Duodenal mucosa (tissue), 2 donors: ENCODE measurements around the gene S1PR5.

Experiments used
- H3K27ac ChIP-seq: one replicate; pipeline ENCODE4 v1.7.0; 2013; ENCODE audit warnings: low read depth, low read length
- H3K27me3 ChIP-seq, 2 donors: one replicate each; pipeline ENCODE4 v1.7.0; 2013; ENCODE audit warnings: low read length in 2 of 2, control low read depth in 1 of 2; ENCODE audit not compliant: insufficient read depth in 2 of 2, control insufficient read depth in 1 of 2
- H3K36me3 ChIP-seq, 2 donors: one replicate each; pipeline ENCODE4 v1.7.0; 2013; ENCODE audit warnings: low read length in 2 of 2, control low read depth in 1 of 2; ENCODE audit not compliant: insufficient read depth in 2 of 2, control insufficient read depth in 1 of 2
- H3K4me1 ChIP-seq, 2 donors: one replicate each; pipeline ENCODE4 v1.7.0; 2013; ENCODE audit warnings: low read length in 2 of 2, control low read depth in 1 of 2; ENCODE audit not compliant: insufficient read depth in 2 of 2, control insufficient read depth in 1 of 2
- H3K4me3 ChIP-seq, 2 donors: one replicate each; pipeline ENCODE4 v1.7.0; 2013; ENCODE audit warnings: low read length in 2 of 2, low read depth in 1 of 2
- H3K9ac ChIP-seq, 2 donors: one replicate each; pipeline ENCODE4 v1.7.0; 2013; ENCODE audit warnings: low read length in 2 of 2, low read depth in 1 of 2
- H3K9me3 ChIP-seq, 2 donors: one replicate each; pipeline ENCODE4 v1.7.0; 2013; ENCODE audit warnings: low read length in 2 of 2, control low read depth in 1 of 2; ENCODE audit not compliant: control insufficient read depth in 1 of 2

Gene S1PR5, protein sequence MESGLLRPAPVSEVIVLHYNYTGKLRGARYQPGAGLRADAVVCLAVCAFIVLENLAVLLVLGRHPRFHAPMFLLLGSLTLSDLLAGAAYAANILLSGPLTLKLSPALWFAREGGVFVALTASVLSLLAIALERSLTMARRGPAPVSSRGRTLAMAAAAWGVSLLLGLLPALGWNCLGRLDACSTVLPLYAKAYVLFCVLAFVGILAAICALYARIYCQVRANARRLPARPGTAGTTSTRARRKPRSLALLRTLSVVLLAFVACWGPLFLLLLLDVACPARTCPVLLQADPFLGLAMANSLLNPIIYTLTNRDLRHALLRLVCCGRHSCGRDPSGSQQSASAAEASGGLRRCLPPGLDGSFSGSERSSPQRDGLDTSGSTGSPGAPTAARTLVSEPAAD

DNA sequence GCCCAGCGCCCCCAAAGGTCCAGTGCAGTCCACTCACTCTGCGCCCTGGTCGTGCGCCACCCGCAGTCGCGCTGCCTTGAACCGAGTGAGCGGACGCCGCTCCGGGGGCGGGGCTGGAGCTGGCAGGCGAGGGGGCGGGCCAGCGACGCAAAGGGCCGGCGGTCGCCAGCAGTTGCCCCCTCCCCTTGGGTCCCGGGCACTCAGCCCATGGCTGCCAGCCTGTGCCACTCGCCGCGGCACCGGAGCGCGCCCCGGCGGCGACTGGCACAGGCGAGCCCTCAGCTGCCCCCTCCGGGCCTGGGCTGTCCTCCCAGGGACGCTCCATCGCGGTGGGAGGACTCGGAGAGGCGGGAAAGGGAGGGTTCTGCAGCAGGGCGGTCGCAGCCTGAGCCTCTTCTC is at the start of gene S1PR5:
Gene S1PR5, minus strand, starts transcription at position 87 of the 399 bp plus-strand sequence. CDS start 2,436 bp downstream, outside the sequence.
- Histone ChIP-seq H3K36me3 (no peaks in the 10 kb centered on the region), H3K9me3 (no peaks in the 10 kb centered on the region), H3K4me1 (peaks cover 0 to 19% of the 10 kb centered on the region in 2 donors), H3K4me3 (peak within 1 kb of the TSS; percentile 35 to 43), H3K27me3 (peaks cover 72 to 73% of the 10 kb centered on the region in 2 donors), H3K27ac (no peak within 1 kb of the TSS), H3K9ac (no peak within 1 kb of the TSS)

GRCh38 chr19:10566658-10567410 is 49.6 kb upstream of the S1PR5 start:
- no peaks in the 10 kb centered on the region for H3K9me3 ChIP-seq
- H3K4me1 ChIP-seq: peaks cover 29 to 38% of the 10 kb centered on the region in 2 donors
- peak overlapping the region; percentile 3 for H3K27ac ChIP-seq
- H3K27me3 ChIP-seq: no peaks in the 10 kb centered on the region
- peak overlapping the region; percentile 55 to 62 for H3K4me3 ChIP-seq
- peak overlapping the region; percentile 26 to 45 for H3K9ac ChIP-seq
- H3K36me3 ChIP-seq: peaks cover 0 to 2% of the 10 kb centered on the region in 2 donors

GRCh38 chr19:10566408-10566657 is 49.1 kb upstream of the S1PR5 start:
- no peaks in the 10 kb centered on the region for H3K27me3 ChIP-seq
- H3K4me1 ChIP-seq: peaks cover 29 to 38% of the 10 kb centered on the region in 2 donors
- peaks cover 0 to 2% of the 10 kb centered on the region in 2 donors for H3K36me3 ChIP-seq
- H3K4me3 ChIP-seq: peak overlapping the region; percentile 55 to 62
- H3K9ac ChIP-seq: peak overlapping the region; percentile 26 to 45
- H3K9me3 ChIP-seq: no peaks in the 10 kb centered on the region
- peak overlapping the region; percentile 66 for H3K27ac ChIP-seq

DNA sequence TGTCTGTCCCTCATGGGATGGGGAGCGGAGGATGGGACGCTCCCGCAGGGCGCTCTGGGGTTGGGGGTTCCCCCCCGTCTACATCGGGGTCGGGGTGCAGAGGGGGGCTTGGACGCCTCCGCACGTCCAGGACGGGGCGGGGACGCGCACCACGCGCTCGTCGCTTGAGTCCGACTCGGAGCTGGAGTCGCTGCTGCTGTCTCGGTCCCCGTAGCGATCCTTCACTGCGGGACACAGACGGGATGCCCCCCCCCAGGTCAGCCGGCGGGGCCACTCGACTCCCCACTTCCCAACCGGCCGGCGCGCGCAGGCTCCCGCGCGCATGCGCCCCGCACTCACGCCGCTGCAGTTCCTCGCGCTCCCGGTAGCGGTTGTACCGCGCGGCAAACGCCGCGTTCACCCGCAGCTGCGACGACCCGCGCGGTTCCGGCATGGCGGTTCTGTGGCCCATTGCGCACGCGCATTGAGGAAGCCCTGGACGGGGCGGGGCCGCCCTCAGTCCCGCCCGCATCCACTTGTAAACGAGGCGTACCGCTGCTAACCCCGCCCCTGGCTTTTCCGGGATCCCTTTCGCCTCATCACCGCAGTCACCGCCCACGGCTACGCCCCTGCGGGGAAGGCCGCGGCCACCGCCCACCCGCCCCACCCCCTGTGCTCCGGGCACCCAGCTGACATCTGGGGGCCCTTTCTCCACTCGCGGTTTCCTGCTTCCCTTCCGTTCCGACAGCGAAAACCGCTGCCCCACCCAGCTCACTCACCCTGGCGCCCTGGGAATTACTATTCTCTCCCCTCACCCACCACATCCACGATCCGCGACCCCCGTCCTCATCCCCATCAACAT is 48.5 kb upstream of the S1PR5 start, which contains the start of gene KRI1:
Gene KRI1, minus strand, starts transcription at position 444 of the 841 bp plus-strand sequence. Its CDS starts 11 bp downstream, at position 433.
- Histone ChIP-seq H3K4me3 (peak within 1 kb of the TSS; percentile 88 to 94), H3K9ac (peak within 1 kb of the TSS; percentile 75 to 81), H3K27me3 (no peaks in the 10 kb centered on the region), H3K36me3 (peaks cover 0 to 5% of the 10 kb centered on the region in 2 donors), H3K27ac (peak within 1 kb of the TSS; percentile 75), H3K9me3 (no peaks in the 10 kb centered on the region), H3K4me1 (peaks cover 29 to 38% of the 10 kb centered on the region in 2 donors)

- H3K4me3 ChIP-seq: peak overlapping the region; percentile 88 to 94
- H3K4me1 ChIP-seq: peaks cover 29 to 38% of the 10 kb centered on the region in 2 donors
- H3K9me3 ChIP-seq: no peaks in the 10 kb centered on the region
- peaks cover 2 to 12% of the 10 kb centered on the region in 2 donors for H3K36me3 ChIP-seq
- H3K9ac ChIP-seq: peak overlapping the region; percentile 75 to 81
- peak overlapping the region; percentile 75 for H3K27ac ChIP-seq
- no peaks in the 10 kb centered on the region for H3K27me3 ChIP-seq
Measured at GRCh38 chr19:10565028-10565566, 47.9 kb upstream of the S1PR5 start.

DNA sequence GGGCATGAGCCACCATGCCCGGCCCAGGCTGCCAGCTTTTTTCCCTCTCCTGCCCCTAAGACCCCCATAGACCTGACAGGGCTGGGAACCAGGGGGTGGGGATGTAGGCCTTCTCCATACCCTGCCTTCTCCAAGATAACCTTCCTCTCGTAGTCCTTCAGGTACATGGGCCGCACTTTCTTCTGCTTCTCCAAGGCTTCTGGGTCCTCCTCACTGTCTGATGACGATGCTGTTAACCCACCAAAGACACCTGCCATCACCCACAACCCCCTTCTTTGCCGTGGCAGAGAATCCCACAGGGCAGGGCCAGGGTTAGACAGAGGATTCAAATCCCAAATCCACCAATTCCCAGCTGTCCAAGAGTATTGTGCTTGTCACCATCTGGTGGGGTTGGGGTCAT is 45.4 kb upstream of the S1PR5 start:
- no peak overlapping the region for H3K27ac ChIP-seq
- H3K4me1 ChIP-seq: peaks cover 23 to 25% of the 10 kb centered on the region in 2 donors
- no peak overlapping the region for H3K9ac ChIP-seq
- peaks cover 13 to 30% of the 10 kb centered on the region in 2 donors for H3K36me3 ChIP-seq
- no peaks in the 10 kb centered on the region for H3K27me3 ChIP-seq
- H3K4me3 ChIP-seq: no peak overlapping the region
- no peaks in the 10 kb centered on the region for H3K9me3 ChIP-seq

- peaks cover 13 to 46% of the 10 kb centered on the region in 2 donors for H3K36me3 ChIP-seq
- H3K27me3 ChIP-seq: no peaks in the 10 kb centered on the region
- no peak overlapping the region for H3K4me3 ChIP-seq
Measured at GRCh38 chr19:10560154-10560553, 42.9 kb upstream of the S1PR5 start.

DNA sequence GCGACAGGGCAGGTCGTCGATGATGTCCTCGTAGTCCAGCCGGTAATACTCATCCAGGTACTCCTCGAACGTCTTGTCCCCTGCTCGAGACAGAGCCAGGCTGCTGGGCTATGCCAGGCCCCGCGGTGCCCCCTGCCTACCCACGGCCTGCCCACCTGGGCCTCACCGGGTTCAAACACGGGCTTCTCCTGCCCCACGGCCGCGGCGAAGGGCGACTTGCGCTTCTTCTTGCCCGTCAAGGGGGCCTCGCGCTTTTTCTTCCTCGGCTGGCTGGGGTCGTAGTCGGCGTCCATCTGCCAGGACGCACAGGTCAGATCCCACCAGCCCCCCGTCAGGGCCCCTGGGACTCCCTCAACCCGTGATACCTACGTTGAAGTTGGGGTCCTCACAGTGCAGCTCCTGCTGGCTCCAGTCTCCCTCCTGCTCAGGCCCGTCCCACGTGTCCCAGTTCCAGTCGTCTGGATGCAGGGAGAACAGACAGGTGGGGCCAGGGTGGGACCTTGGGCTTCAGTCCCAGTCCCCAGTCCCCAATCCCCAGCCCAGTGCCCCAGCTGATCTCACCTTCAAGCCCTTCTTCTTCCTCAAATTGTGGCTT is 40.5 kb upstream of the S1PR5 start:
- H3K4me3 ChIP-seq: no peak overlapping the region
- H3K36me3 ChIP-seq: peaks cover 27 to 71% of the 10 kb centered on the region in 2 donors
- no peaks in the 10 kb centered on the region for H3K9me3 ChIP-seq
- H3K4me1 ChIP-seq: peaks cover 14 to 21% of the 10 kb centered on the region in 2 donors
- H3K27ac ChIP-seq: no peak overlapping the region
- no peak overlapping the region for H3K9ac ChIP-seq
- no peaks in the 10 kb centered on the region for H3K27me3 ChIP-seq

More at GRCh38 chr19:10560154-10560553, 42.9 kb upstream of the S1PR5 start:
- peaks cover 11% of the 10 kb centered on the region in 2 donors for H3K4me1 ChIP-seq
- H3K9me3 ChIP-seq: no peaks in the 10 kb centered on the region
- H3K9ac ChIP-seq: no peak overlapping the region
- H3K27ac ChIP-seq: no peak overlapping the region

- Histone ChIP-seq H3K36me3 (peaks cover 36 to 77% of the 10 kb centered on the region in 2 donors), H3K4me3 (no peak overlapping the region), H3K4me1 (peaks cover 20 to 29% of the 10 kb centered on the region in 2 donors), H3K27ac (no peak overlapping the region), H3K9me3 (no peaks in the 10 kb centered on the region), H3K9ac (no peak overlapping the region), H3K27me3 (no peaks in the 10 kb centered on the region)
Measured at GRCh38 chr19:10555610-10555973, 38.3 kb upstream of the S1PR5 start.
